Esophagus squamous epithelium (tissue), 4 donors: Measurements from ENCODE around the gene C2CD2.

Experiments
- POLR2A ChIP-seq, 4 donors: fragments of 450-650 bp; IDR thresholded peaks; one replicate each; pipeline ENCODE4 v1.6.1; 2017; ENCODE audit warnings: antibody characterized with exemption in 4 of 4, mild to moderate bottlenecking in 4 of 4, moderate library complexity in 3 of 4
- TF ChIP-seq, protein P1 (sequence below), 6 experiments: fragments of 450-650 bp in 4 of 6; fragments of 200-600 bp in 2 of 6; sonication (generic) in 2 of 6; IDR thresholded peaks; one replicate each; pipeline ENCODE4 v1.5.1; 2016 to 2019; ENCODE audit warnings: antibody characterized with exemption in 6 of 6, mild to moderate bottlenecking in 4 of 6, moderate library complexity in 4 of 6

GRCh38 chr21:41883582-41883981 lies 70.2 kb downstream of the C2CD2 start:
- no peak for TF ChIP-seq POLR2A (IDR thresholded peaks at IDR 0.05)
- TF ChIP-seq, protein P1, sequence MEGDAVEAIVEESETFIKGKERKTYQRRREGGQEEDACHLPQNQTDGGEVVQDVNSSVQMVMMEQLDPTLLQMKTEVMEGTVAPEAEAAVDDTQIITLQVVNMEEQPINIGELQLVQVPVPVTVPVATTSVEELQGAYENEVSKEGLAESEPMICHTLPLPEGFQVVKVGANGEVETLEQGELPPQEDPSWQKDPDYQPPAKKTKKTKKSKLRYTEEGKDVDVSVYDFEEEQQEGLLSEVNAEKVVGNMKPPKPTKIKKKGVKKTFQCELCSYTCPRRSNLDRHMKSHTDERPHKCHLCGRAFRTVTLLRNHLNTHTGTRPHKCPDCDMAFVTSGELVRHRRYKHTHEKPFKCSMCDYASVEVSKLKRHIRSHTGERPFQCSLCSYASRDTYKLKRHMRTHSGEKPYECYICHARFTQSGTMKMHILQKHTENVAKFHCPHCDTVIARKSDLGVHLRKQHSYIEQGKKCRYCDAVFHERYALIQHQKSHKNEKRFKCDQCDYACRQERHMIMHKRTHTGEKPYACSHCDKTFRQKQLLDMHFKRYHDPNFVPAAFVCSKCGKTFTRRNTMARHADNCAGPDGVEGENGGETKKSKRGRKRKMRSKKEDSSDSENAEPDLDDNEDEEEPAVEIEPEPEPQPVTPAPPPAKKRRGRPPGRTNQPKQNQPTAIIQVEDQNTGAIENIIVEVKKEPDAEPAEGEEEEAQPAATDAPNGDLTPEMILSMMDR (IDR thresholded peaks at IDR 0.05) = no peak
